ENCODE data around the gene TRIM28. TPM values are rescaled to one million over a fixed set of nuclear protein-coding genes. Genes with fewer than 3 reads are reported as not detected.
"Not testable (repeated sequence)": the region's sequence is repeated elsewhere in the genome, so short reads cannot be mapped to it uniquely, and the experiment has no call there.

The TRIM28 gene
- polyA plus RNA-seq, 5 donors = 459 to 685 (median 528) TPM

DNA sequence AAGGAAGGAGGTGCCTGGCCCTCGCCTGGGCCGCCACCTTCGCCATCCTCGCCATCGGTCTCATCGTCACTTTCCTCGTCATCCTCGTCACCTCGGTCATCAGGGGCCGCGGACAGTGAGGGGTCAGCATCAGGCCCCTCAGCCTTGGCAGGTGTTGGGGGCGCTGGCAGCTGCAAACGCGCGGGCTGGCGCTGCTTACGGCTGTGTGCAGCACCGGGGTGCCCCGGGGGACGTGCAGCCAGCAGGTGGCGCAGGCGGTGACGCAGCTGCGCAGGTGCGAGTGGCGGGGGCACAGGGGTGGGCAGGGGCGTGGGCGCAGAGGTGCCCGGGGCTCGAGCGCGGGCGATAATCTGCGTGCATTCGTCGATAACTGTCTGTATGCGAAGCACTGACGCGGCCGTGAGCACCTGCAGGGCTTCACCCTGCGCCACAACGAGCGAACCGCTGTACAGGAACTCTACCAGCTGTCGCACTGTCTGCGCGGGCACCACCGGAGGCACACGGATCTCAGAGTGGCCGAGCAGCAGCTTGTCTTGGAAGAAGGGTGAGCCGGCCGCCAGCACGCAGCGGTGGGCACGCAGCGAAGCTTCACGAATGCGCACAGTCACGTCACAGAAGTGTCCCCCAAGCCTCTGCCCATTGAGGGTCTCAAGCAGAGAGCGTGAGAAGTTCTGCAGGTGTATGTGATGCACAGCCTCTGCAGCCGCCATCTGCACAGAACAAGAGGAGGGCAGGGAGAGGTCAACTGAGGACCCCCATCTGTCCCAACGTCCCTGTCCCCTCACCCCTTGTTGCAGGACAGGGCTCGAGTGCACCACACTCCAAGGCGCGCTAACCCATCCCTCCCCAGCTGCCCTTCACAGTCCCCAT is 26.7 kb upstream of the TRIM28 start:
- DNase-seq = no peak

DNA sequence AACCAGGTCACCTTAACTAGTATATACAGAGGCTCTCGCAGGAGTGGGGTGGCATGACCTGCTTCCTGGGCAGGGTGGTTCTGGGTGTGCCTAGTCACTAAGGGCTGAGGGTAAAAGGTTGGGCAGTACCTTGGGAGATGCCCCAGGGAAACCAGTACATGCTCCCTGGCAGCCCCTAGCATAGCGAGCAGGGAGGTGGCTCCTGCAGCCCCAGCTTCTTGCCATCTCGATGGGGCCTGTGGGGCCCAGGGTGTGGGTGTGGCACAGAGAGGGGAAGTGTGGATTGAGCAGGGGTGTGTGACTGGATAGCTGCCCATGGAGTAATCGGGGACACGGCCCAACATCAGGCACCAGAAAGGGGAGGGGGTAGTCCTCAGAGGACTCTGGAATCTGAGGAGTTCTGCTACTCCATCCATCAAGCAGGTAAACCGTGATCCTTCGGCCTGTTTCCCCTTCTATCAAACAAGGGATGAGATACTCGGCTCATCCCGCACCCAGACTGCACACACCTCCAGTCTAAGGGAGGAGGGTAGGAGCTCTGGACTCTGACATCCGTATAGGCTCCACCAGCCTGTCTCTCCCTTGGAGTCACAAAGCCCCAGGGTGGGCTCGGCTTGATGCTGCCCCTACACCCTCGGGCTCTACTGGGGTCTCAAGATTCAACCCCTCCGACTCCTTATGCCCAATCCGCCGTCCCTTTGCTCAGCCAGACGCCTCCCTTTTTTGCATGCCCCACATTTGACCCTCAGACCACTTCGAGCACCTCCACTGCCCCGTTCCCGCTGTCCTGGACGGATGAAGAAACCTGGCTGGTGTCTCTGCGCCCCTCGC is 25.4 kb upstream of the TRIM28 start:
- no peak for DNase-seq

GRCh38 chr19:58519087-58519354 is 24.8 kb upstream of the TRIM28 start:
- DNase-seq = peak in 1 of 2 donors; percentile 63

GRCh38 chr19:58519355-58520256 is 24.3 kb upstream of the TRIM28 start, which contains the start of gene ZBTB45:
ZBTB45 (minus strand) TSS chr19:58519810; CDS start chr19:58517673, 2,137 bp downstream.
- peak; percentile 91 to 94 for DNase-seq

DNA sequence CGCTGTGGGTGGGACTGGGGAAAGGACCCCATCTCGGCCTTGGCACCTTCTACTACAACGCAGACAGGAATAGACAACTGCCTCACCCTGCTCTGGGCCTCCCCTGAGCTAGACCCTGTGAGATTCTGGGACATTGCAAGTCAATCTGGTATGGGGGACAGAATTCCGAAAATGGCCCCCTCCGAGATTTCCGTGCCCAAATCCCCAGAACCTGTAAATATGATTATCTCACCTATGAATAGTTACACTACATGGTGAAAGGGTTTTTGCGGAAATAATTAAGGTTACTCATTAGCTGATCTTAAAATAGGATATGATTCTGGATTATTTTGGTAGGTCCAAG is 23.6 kb upstream of the TRIM28 start:
- DNase-seq = no peak

DNA sequence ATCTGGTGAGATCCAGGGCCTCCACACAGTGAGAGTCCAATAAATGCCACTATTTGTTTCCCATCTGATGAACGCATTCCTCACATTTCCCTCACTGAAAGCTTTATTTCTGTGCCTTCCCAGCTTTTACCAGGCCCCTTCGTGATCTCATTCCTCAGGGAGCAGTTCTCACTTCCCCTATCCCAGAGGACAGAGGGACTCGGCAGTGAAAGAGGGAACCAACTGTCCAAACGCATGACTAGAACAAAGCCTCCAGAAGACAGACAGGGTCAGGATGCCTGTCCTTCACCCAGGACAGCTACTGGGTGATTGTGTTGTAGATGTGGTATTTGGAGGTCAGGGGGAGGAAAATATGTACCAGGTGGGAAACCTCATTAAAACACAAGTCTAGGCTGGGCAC is 22.2 kb upstream of the TRIM28 start:
- no peak for DNase-seq

GRCh38 chr19:58522709-58523108 is 21.2 kb upstream of the TRIM28 start:
- DNase-seq = no peak

- DNase-seq = no peak
These were observed 14.5 kb upstream of the TRIM28 start for GRCh38 chr19:58529405-58529804.

DNA sequence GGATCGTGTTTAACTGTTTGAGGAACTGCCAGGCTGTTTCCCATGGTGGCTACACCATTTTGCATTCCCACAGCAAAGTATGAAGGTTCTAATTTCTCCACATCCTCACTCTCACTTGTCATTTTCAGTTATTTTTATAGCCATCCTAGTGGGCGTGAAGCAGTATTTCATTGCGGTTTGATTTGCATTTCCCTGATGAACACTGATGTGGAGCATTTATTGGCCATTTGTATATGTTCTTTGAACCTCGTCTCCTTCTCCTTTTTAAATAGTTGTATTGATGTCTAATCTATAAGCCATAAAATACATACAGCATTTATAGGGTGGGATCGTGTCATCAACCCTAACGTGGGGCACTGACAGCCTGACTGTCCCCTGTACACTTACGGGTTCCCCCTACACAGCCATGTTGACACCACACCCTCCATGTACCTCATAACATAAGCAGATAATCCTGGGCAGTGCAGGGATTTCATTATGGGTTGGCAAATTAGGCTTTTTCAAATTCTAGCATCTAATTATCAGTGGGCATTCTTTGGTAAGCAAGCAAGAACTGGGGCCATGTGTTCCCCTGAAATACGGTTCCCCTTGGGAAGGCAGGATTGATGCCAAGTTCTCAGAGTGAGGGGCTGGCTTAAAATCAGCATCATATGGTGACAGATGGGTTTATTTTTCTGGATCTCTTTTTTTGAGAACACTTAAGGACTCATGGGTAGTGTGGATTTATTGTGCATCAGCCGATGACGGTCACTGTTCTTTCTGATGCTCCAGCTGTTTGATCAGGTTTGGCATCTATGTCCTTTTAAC is 12.6 kb upstream of the TRIM28 start:
- DNase-seq = no peak

GRCh38 chr19:58535857-58536256 is 8.0 kb upstream of the TRIM28 start:
- DNase-seq = no peak

GRCh38 chr19:58536852-58537798 is 6.7 kb upstream of the TRIM28 start:
- no peak for DNase-seq

DNA sequence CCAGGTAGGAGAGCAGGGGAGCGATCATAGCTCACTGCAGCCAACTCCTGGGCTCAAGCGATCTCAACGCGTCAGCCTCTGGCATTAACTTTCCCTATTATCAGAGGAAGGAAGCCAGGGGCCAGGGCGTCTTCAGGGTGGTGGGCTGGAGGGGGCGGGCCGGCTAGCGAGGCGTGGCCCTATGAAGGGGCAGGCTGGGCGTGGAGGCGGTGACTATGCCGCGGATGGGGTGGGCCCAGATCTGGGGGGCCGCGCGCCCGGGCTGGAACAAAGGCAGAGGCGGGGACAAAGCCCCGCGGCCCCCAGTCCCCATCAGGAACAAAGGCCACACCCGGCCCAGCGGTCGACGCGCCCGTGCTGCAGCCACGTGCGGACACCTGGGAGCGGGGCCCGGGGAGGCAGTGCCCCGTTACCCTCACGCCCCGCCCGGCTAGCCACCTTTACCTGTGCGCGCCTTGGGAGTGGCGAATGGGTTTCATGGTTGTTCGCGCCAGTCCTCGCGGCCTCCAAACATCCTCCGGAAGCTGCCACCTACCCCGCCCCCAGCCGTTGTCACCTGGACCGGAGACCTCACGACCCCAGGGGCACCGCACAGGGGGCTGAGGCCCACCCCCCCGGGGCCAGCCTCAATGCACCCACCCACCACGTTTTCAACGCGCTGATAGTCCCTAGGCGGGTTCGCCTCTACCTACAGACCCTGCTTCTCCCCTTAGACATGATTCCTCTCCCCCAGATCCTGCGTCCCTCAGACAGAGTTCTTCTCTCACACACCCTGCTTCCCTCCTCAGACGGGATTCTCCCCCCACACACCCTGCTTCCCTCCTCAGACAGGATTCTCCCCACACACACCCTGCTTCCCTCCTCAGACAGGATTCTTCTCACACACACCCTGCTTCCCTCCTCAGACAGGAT is 5.4 kb upstream of the TRIM28 start:
- peak; percentile 81 to 82 for DNase-seq

DNA sequence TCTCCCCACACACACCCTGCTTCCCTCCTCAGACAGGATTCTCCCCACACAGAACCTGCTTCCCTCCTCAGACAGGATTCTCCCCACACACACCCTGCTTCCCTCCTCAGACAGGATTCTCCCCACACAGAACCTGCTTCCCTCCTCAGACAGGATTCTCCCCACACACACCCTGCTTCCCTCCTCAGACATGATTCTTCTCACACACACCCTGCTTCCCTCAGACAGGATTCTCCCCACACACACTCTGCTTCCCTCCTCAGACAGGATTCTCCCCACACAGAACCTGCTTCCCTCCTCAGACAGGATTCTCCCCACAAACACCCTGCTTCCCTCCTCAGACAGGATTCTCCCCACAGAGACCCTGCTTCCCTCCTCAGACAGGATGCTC is 4.7 kb upstream of the TRIM28 start:
- DNase-seq = not testable (repeated sequence)

GRCh38 chr19:58542641-58543372 is 1.1 kb upstream of the TRIM28 start:
- not testable (repeated sequence) for DNase-seq

DNA sequence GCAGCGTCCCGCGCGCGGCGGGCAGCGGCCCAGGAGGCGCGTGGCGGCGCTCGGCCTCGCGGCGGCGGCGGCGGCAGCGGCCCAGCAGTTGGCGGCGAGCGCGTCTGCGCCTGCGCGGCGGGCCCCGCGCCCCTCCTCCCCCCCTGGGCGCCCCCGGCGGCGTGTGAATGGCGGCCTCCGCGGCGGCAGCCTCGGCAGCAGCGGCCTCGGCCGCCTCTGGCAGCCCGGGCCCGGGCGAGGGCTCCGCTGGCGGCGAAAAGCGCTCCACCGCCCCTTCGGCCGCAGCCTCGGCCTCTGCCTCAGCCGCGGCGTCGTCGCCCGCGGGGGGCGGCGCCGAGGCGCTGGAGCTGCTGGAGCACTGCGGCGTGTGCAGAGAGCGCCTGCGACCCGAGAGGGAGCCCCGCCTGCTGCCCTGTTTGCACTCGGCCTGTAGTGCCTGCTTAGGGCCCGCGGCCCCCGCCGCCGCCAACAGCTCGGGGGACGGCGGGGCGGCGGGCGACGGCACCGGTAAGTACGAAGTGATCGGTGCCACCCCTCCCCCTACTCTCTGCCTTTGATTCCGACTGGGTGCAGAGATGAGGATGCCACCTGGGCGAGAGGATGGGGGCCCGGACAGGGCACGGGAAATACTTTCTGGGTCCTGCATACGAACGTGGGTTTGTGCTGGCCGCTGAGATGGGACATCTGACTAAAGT is 874 bp downstream of the TRIM28 start:
- no peak for DNase-seq

GRCh38 chr19:58545286-58546018 is 1.6 kb downstream of the TRIM28 start:
- no peak for DNase-seq

- no peak for DNase-seq
These were observed 2.2 kb downstream of the TRIM28 start for GRCh38 chr19:58546019-58546530.
